PFSK-1 (cell line): ENCODE results near the gene ITSN2.

ENCODE experiments used
- FOXP2 ChIP-seq: optimal IDR thresholded peaks from 2 replicates; pipeline ENCODE3; 2011; ENCODE audit warnings: borderline replicate concordance, control low read depth, inconsistent platforms; ENCODE audit not compliant: insufficient read depth; ENCODE audit errors: extremely low read length, extremely low read depth
- POLR2AphosphoS5 ChIP-seq: IDR thresholded peaks from 2 replicates; pipeline ENCODE4 v1.6.1; 2012; ENCODE audit warnings: low read depth, mild to moderate bottlenecking, control low read depth, low read length, moderate library complexity
- SIN3A ChIP-seq: IDR thresholded peaks from 2 replicates; pipeline ENCODE4 v1.6.1; 2012; ENCODE audit warnings: mild to moderate bottlenecking, low read length, moderate library complexity, borderline replicate concordance; ENCODE audit not compliant: insufficient read depth
- TAF1 ChIP-seq: IDR thresholded peaks from 2 replicates; pipeline ENCODE4 v1.6.1; 2012; ENCODE audit warnings: low read length, control low read depth, borderline replicate concordance; ENCODE audit not compliant: insufficient read depth
- TF ChIP-seq, protein P1 (sequence below), 2 experiments: IDR thresholded peaks; 2 replicates each; pipeline versions ENCODE4 v1.6.1 to v1.8.0; 2011 to 2012; ENCODE audit warnings: low read depth in 2 of 2, low read length in 2 of 2, control low read depth in 1 of 2, inconsistent platforms in 1 of 2, mild to moderate bottlenecking in 1 of 2, moderate library complexity in 1 of 2; ENCODE audit not compliant: insufficient read depth in 1 of 2

The ITSN2 gene

GRCh38 chr2:24169023-24169422 is 191.3 kb downstream of the ITSN2 start:
- TF ChIP-seq POLR2AphosphoS5: no peak
- no peak for TF ChIP-seq TAF1
- TF ChIP-seq FOXP2: no peak
- TF ChIP-seq, protein P1, sequence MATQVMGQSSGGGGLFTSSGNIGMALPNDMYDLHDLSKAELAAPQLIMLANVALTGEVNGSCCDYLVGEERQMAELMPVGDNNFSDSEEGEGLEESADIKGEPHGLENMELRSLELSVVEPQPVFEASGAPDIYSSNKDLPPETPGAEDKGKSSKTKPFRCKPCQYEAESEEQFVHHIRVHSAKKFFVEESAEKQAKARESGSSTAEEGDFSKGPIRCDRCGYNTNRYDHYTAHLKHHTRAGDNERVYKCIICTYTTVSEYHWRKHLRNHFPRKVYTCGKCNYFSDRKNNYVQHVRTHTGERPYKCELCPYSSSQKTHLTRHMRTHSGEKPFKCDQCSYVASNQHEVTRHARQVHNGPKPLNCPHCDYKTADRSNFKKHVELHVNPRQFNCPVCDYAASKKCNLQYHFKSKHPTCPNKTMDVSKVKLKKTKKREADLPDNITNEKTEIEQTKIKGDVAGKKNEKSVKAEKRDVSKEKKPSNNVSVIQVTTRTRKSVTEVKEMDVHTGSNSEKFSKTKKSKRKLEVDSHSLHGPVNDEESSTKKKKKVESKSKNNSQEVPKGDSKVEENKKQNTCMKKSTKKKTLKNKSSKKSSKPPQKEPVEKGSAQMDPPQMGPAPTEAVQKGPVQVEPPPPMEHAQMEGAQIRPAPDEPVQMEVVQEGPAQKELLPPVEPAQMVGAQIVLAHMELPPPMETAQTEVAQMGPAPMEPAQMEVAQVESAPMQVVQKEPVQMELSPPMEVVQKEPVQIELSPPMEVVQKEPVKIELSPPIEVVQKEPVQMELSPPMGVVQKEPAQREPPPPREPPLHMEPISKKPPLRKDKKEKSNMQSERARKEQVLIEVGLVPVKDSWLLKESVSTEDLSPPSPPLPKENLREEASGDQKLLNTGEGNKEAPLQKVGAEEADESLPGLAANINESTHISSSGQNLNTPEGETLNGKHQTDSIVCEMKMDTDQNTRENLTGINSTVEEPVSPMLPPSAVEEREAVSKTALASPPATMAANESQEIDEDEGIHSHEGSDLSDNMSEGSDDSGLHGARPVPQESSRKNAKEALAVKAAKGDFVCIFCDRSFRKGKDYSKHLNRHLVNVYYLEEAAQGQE (IDR thresholded peaks at IDR 0.05; ENCODE audit: insufficient read depth in 1 of 2, low read depth in 2 of 2, low read length in 2 of 2): no peak
- TF ChIP-seq SIN3A: no peak

- TF ChIP-seq POLR2AphosphoS5 (no peak), TAF1 (no peak), FOXP2 (no peak), SIN3A (no peak)
- TF ChIP-seq, protein P1 (IDR thresholded peaks at IDR 0.05; ENCODE audit: insufficient read depth in 1 of 2, low read depth in 2 of 2, low read length in 2 of 2): no peak
Observed at GRCh38 chr2:24164416-24164973, 195.8 kb downstream of the ITSN2 start.

DNA sequence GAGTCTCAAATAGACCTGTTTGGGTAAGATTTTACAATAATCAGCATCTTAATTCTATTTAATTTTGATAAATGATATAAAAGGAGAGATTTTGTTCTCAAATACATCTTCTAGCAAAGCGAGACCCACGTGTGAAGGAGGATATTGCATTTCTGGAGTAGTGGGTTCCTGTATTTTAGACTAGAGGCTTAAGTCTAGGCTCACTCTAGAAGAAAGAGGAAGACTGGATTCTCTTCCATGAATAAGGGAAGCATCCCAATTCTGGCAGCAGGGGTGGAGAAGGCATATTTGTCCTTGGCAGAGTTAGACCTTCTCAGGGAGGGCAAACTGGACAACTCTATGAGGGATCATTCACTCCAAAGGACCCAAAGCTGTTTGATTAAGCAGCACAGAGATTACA is 196.7 kb downstream of the ITSN2 start:
- TF ChIP-seq, protein P1 (IDR thresholded peaks at IDR 0.05; ENCODE audit: insufficient read depth in 1 of 2, low read depth in 2 of 2, low read length in 2 of 2): no peak
- TF ChIP-seq SIN3A (no peak), FOXP2 (no peak), POLR2AphosphoS5 (no peak), TAF1 (no peak)

DNA sequence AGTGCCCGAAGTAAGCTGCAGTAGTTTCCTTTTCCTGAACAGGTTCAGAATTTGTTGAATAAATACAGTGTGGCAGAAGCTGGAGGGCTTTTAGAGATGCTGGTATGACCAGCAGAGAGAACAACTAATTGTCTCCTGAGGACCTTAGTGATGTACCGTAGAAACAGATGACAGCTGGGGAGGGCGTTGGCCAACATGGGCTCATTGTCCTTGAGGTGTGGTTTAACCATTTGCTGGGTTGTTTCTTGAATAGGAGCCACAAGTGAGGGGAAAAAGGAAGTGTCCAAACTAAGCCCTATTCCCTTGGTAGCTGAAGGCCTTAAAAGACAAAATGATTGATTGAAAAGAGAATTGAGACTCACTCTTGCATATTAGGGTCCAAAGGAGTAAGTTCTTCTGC is 197.2 kb downstream of the ITSN2 start:
- no peak for TF ChIP-seq SIN3A
- TF ChIP-seq, protein P1 (IDR thresholded peaks at IDR 0.05; ENCODE audit: insufficient read depth in 1 of 2, low read depth in 2 of 2, low read length in 2 of 2): no peak

- TF ChIP-seq TAF1: no peak
- TF ChIP-seq, protein P1 (IDR thresholded peaks at IDR 0.05; ENCODE audit: insufficient read depth in 1 of 2, low read depth in 2 of 2, low read length in 2 of 2): no peak
- no peak for TF ChIP-seq POLR2AphosphoS5
- TF ChIP-seq SIN3A: no peak
- no peak for TF ChIP-seq FOXP2
Observed at GRCh38 chr2:24162494-24162893, 197.8 kb downstream of the ITSN2 start.
